Fibroblast of villous mesenchyme (primary cell): Measurements from ENCODE around the gene DMAP1. TPM values are rescaled to one million over a fixed set of nuclear protein-coding genes. Genes with fewer than 3 reads are reported as not detected.

ENCODE experiments used
- DNase-seq: peaks from one replicate; pipeline ENCODE4 v3.0.0-alpha.2; 2010; ENCODE audit warnings: low read depth
- H3K4me3 ChIP-seq: 2 replicates; pipeline ENCODE4 v1.5.1; 2011; ENCODE audit warnings: low read depth, mild to moderate bottlenecking, low read length
- total RNA-seq: library from RNA; depleted of rRNA; stranded (reverse); fragments of >200 nt; gene quantifications from 2 replicates; pipeline ENCODE4 v1.2.3, GENCODE V29; 2012
- TF ChIP-seq, protein P1 (sequence below): IDR thresholded peaks from 2 replicates; pipeline ENCODE4 v1.5.1; 2012; ENCODE audit warnings: low read depth, mild to moderate bottlenecking, low read length; ENCODE audit not compliant: insufficient read depth

DMAP1 gene
- total RNA-seq, 1 donor = 14.7 TPM

DNA sequence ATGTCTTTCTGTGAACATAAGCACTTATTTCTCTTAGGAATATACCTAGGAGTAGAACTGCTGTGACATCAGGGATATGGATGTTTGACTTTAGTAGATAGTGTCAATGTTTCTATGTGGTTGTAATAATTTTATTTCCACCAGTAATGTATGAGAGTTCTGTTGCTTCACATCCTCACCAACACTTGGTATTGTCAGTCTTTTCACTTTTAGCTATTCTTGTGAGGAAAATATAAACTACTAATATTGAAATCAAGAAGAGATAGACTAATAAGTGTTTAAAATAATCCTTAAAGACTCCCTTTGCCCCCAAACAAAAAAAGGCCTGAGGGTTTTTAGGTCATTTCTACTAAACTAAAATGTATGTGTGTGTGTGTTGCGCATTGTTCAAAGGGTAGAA lies 2.7 kb upstream of the DMAP1 start:
- TF ChIP-seq, protein P1, sequence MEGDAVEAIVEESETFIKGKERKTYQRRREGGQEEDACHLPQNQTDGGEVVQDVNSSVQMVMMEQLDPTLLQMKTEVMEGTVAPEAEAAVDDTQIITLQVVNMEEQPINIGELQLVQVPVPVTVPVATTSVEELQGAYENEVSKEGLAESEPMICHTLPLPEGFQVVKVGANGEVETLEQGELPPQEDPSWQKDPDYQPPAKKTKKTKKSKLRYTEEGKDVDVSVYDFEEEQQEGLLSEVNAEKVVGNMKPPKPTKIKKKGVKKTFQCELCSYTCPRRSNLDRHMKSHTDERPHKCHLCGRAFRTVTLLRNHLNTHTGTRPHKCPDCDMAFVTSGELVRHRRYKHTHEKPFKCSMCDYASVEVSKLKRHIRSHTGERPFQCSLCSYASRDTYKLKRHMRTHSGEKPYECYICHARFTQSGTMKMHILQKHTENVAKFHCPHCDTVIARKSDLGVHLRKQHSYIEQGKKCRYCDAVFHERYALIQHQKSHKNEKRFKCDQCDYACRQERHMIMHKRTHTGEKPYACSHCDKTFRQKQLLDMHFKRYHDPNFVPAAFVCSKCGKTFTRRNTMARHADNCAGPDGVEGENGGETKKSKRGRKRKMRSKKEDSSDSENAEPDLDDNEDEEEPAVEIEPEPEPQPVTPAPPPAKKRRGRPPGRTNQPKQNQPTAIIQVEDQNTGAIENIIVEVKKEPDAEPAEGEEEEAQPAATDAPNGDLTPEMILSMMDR = no peak
- H3K4me3 ChIP-seq = no peak overlapping the region
- DNase-seq = no peak

DNA sequence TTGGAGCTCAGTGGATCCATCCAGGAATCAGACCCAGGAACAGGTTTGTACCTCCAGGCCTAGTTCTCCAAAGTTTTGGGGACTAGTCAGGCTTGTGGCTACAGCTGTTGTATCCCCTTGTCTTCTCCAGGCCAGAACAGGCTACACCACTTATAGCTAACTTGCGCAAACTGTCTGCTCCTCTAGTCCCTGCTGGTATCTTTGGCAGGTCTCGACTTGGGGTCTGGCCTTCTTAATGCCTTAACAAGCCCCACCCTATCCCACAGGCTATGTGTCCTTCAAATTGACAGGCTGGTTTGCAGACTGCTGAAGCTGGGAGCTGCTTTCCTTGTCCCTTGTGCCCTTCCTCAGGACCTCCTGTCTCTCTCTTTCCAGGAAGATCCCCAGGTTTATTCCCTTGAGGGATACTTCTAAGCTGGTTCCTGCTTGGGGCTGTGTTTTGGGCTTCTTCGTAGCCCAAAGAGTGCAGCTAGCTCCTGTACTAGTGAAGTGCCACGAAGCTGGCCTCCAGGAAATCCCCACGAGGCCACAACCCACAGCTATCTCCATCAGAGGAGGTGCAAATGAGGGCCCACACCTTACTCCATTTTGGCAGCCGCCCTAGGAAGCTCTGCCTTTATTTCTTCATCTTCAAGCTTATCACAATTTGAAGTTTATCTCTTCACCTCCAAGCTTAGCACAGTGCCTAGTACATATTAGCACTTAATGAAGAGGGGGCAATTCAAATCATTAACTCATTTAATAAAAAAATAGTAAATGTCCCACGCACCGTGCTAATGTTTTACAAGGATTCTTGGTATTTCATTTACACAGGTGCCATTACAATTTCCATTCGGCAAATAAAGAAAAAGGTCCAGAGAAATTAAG lies 683 bp upstream of the DMAP1 start:
- TF ChIP-seq, protein P1 = no peak
- peak overlapping the region; percentile 97 for H3K4me3 ChIP-seq
- no peak for DNase-seq

DNA sequence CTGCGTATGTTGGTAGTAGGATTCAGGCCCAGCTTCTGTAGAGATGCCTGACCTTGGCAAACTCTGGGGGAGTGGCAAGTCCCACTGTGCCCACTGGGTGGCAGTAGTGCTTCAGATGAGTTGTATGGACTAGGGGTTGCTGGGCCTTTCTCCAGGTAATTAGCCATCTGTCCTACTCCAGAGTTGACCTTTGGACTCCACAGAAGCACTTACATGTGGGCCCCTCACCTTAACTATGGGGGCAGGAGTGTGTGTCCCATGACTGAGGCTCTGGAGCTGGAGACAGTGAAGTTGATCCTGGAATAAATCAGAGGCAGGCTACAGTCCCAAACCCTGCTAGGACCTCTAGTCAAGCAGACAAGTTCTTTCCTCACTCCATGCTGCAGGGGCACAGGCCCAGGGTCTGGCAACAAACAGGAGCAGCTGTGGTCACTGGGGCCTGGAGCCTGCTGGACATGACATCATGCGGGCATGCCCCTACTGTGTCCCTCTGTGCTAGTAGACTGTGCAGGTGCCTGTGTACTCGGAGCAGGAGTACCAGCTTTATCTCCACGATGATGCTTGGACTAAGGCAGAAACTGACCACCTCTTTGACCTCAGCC lies 4.6 kb downstream of the DMAP1 start:
- no peak overlapping the region for H3K4me3 ChIP-seq
- DNase-seq = peak; percentile 68
- TF ChIP-seq, protein P1 = peak; percentile 93

DNA sequence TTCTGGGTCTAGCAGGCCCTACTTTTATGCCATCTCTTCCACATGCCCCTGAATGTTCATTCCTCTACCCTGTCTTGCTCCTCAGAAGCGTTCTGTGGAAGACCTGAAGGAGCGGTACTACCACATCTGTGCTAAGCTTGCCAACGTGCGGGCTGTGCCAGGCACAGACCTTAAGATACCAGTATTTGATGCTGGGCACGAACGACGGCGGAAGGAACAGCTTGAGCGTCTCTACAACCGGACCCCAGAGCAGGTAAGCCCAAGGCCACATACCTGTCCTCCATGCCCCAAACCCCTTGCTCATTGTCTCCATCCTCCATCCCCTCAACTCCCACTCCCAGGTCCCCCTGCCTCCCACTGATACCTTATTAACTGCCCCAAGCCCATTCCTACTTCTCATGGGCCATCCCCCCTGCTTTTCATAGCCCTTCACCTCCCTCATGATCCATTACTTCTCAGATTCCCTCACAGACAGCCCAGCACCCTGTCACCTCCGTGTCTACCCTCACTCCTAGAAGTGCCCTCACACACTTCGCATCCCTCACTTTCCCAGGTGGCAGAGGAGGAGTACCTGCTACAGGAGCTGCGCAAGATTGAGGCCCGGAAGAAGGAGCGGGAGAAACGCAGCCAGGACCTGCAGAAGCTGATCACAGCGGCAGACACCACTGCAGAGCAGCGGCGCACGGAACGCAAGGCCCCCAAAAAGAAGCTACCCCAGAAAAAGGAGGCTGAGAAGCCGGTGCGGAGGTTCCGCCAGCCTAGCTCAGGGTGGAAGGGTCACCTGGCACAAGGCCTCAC lies 5.4 kb downstream of the DMAP1 start:
- no peak overlapping the region for H3K4me3 ChIP-seq
- TF ChIP-seq, protein P1 = no peak
- DNase-seq = no peak

DNA sequence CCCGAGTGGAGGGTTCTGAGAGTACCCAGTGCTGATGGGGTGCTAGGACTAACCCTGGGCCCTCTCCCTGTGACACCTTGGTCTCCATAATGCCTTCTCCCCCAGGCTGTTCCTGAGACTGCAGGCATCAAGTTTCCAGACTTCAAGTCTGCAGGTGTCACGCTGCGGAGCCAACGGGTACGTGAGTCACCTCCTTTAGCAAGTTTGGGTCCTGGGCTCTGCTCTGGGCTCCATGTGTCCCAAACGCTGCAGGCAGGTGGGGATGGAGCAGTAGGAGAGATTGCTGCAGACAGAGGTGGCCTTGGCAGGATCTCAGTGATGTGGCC lies 6.0 kb downstream of the DMAP1 start:
- DNase-seq = no peak
- TF ChIP-seq, protein P1 = no peak
- H3K4me3 ChIP-seq = no peak overlapping the region

DNA sequence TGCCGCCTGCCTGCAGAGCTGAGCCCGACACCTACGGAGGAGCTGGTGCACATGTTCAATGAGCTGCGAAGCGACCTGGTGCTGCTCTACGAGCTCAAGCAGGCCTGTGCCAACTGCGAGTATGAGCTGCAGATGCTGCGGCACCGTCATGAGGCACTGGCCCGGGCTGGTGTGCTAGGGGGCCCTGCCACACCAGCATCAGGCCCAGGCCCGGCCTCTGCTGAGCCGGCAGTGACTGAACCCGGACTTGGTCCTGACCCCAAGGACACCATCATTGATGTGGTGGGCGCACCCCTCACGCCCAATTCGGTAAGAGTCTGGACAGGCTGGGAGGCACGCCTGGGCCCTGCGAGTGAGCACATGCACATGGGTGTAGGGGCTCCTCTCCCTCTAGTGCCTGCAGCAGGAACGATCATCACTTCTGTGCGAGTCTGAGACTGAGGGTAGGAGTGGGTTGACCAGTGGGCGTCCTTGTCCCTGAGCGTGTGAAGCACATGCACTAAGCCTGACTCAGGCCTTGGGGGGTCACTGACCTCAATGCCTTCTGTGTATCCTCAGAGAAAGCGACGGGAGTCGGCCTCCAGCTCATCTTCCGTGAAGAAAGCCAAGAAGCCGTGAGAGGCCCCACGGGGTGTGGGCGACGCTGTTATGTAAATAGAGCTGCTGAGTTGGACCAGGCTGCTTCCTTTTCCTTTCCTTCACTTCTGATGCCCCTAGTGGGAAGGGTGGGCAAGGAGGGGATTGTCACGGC lies 6.9 kb downstream of the DMAP1 start:
- no peak overlapping the region for H3K4me3 ChIP-seq
- TF ChIP-seq, protein P1 = peak; percentile 13
- peak; percentile 76 for DNase-seq
